ENCODE results near the gene PNPLA5. TPM values are rescaled to one million over a fixed set of nuclear protein-coding genes. Genes with fewer than 3 reads are reported as not detected.

The PNPLA5 gene
- total and polyA plus RNA-seq, 2 of the 8 experiments (the other 6 are each of a cell fraction or from before 2014, with no cell fraction given), result 3.9 to 6.8 TPM

- no peak for TF ChIP-seq POLR2A (IDR thresholded peaks at IDR 0.05; ENCODE audit: control extremely low read depth in 1 of 2, low read depth in 2 of 2, low read length in 2 of 2)
- no peak for TF ChIP-seq BACH1 (IDR thresholded peaks at IDR 0.05; ENCODE audit: low read length)
- TF ChIP-seq SIRT6 (IDR thresholded peaks at IDR 0.05; ENCODE audit: low read length), result no peak
- TF ChIP-seq E2F6 (IDR thresholded peaks at IDR 0.05), result no peak
- no peak for TF ChIP-seq POLR2AphosphoS5 (IDR thresholded peaks at IDR 0.05; ENCODE audit: low read depth, low read length)
- no peak for TF ChIP-seq SRF (IDR thresholded peaks at IDR 0.05; ENCODE audit: low read depth, low read length)
- TF ChIP-seq CHD2 (IDR thresholded peaks at IDR 0.05; ENCODE audit: low read length), result no peak
- no peak for TF ChIP-seq NANOG (IDR thresholded peaks at IDR 0.05; ENCODE audit: insufficient read depth, low read depth, low read length, poor library complexity, severe bottlenecking)
Observed at GRCh38 chr22:43882122-43882767, 9.6 kb downstream of the PNPLA5 start (continued).
